ENCODE results near the gene EIF4H.

GRCh38 chr7:74141705-74142104, 32.5 kb upstream of the EIF4H start:
- TF ChIP-seq RFX5 (IDR thresholded peaks at IDR 0.05) (no peak), CTCF (IDR thresholded peaks at IDR 0.05) (no peak), RAD21 (conservative IDR thresholded peaks at IDR 0.05 in 1 of 2, IDR thresholded peaks at IDR 0.05 in 1 of 2) (no peak), GATA3 (IDR thresholded peaks at IDR 0.05; ENCODE audit: borderline replicate concordance) (no peak), EP300 (IDR thresholded peaks at IDR 0.05) (no peak)
